ENCODE measurements around the gene ITFG2. TPM values are rescaled to one million over a fixed set of nuclear protein-coding genes. Genes with fewer than 3 reads are reported as not detected.

ITFG2 gene
- total and polyA plus RNA-seq, 2 of the 13 experiments (the other 11 are each of a cell fraction or from before 2014, with no cell fraction given), result 14.8 to 15.5 TPM

GRCh38 chr12:2769866-2770533 lies 42.5 kb upstream of the ITFG2 start (continued):
- no peak for TF ChIP-seq TRAFD1 (CRISPR knock-in tag; IDR thresholded peaks at IDR 0.05; ENCODE audit: borderline replicate concordance)
- TF ChIP-seq HHEX (CRISPR knock-in tag; IDR thresholded peaks at IDR 0.05), result no peak
- TF ChIP-seq DNMT3B (CRISPR knock-in tag; conservative IDR thresholded peaks at IDR 0.05), result no peak
- no peak for TF ChIP-seq SIX4 (CRISPR knock-in tag; IDR thresholded peaks at IDR 0.05)
- TF ChIP-seq, protein P1, sequence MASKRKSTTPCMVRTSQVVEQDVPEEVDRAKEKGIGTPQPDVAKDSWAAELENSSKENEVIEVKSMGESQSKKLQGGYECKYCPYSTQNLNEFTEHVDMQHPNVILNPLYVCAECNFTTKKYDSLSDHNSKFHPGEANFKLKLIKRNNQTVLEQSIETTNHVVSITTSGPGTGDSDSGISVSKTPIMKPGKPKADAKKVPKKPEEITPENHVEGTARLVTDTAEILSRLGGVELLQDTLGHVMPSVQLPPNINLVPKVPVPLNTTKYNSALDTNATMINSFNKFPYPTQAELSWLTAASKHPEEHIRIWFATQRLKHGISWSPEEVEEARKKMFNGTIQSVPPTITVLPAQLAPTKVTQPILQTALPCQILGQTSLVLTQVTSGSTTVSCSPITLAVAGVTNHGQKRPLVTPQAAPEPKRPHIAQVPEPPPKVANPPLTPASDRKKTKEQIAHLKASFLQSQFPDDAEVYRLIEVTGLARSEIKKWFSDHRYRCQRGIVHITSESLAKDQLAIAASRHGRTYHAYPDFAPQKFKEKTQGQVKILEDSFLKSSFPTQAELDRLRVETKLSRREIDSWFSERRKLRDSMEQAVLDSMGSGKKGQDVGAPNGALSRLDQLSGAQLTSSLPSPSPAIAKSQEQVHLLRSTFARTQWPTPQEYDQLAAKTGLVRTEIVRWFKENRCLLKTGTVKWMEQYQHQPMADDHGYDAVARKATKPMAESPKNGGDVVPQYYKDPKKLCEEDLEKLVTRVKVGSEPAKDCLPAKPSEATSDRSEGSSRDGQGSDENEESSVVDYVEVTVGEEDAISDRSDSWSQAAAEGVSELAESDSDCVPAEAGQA (IDR thresholded peaks at IDR 0.05; ENCODE audit: low read depth), result no peak
- TF ChIP-seq, protein P1 (CRISPR knock-in tag; IDR thresholded peaks at IDR 0.05; ENCODE audit: borderline replicate concordance), result no peak
- no peak for TF ChIP-seq SNRNP70 (IDR thresholded peaks at IDR 0.05; ENCODE audit: low read depth, low read length)
- TF ChIP-seq, protein P2, sequence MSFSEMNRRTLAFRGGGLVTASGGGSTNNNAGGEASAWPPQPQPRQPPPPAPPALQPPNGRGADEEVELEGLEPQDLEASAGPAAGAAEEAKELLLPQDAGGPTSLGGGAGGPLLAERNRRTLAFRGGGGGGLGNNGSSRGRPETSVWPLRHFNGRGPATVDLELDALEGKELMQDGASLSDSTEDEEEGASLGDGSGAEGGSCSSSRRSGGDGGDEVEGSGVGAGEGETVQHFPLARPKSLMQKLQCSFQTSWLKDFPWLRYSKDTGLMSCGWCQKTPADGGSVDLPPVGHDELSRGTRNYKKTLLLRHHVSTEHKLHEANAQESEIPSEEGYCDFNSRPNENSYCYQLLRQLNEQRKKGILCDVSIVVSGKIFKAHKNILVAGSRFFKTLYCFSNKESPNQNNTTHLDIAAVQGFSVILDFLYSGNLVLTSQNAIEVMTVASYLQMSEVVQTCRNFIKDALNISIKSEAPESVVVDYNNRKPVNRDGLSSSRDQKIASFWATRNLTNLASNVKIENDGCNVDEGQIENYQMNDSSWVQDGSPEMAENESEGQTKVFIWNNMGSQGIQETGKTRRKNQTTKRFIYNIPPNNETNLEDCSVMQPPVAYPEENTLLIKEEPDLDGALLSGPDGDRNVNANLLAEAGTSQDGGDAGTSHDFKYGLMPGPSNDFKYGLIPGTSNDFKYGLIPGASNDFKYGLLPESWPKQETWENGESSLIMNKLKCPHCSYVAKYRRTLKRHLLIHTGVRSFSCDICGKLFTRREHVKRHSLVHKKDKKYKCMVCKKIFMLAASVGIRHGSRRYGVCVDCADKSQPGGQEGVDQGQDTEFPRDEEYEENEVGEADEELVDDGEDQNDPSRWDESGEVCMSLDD (CRISPR knock-in tag; IDR thresholded peaks at IDR 0.05; ENCODE audit: borderline replicate concordance), result no peak
- no peak for TF ChIP-seq SAFB2 (CRISPR knock-in tag; IDR thresholded peaks at IDR 0.05; ENCODE audit: borderline replicate concordance, low read depth)
- TF ChIP-seq, protein P3, sequence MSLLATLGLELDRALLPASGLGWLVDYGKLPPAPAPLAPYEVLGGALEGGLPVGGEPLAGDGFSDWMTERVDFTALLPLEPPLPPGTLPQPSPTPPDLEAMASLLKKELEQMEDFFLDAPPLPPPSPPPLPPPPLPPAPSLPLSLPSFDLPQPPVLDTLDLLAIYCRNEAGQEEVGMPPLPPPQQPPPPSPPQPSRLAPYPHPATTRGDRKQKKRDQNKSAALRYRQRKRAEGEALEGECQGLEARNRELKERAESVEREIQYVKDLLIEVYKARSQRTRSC (CRISPR knock-in tag; IDR thresholded peaks at IDR 0.05; ENCODE audit: low read depth), result no peak
- no peak for TF ChIP-seq ZNF569 (CRISPR knock-in tag; IDR thresholded peaks at IDR 0.05; ENCODE audit: borderline replicate concordance)
- no peak for TF ChIP-seq TEAD2 (CRISPR knock-in tag; IDR thresholded peaks at IDR 0.05)
- TF ChIP-seq SNAI1 (CRISPR knock-in tag; IDR thresholded peaks at IDR 0.05; ENCODE audit: borderline replicate concordance), result no peak
- TF ChIP-seq PRPF4 (IDR thresholded peaks at IDR 0.05; ENCODE audit: low read depth, low read length, poor library complexity, severe bottlenecking), result no peak
